ENCODE data around the gene DHCR24. TPM values are rescaled to one million over a fixed set of nuclear protein-coding genes. Genes with fewer than 3 reads are reported as not detected.

DHCR24 gene
- total and polyA plus RNA-seq, 2 of the 13 experiments (the other 11 are each of a cell fraction or from before 2014, with no cell fraction given) = 374 to 448 TPM

GRCh38 chr1:54888080-54888733, 1.2 kb upstream of the DHCR24 start (continued):
- peak; percentile 82 for TF ChIP-seq ZGPAT (CRISPR knock-in tag; IDR thresholded peaks at IDR 0.05)
- peak; percentile 91 for TF ChIP-seq ZNF205 (CRISPR knock-in tag; IDR thresholded peaks at IDR 0.05)
- peak; percentile 65; the same call in 1 of the 2 replicates for TF ChIP-seq ZNF362 (CRISPR knock-in tag; IDR thresholded peaks at IDR 0.05; ENCODE audit: borderline replicate concordance)
- TF ChIP-seq PAXIP1 (CRISPR knock-in tag; conservative IDR thresholded peaks at IDR 0.05) = peak; percentile 96
- peak; percentile 69; the same call in 1 of the 2 replicates for TF ChIP-seq PPARG (CRISPR knock-in tag; conservative IDR thresholded peaks at IDR 0.05)
- TF ChIP-seq SATB2 (CRISPR knock-in tag; IDR thresholded peaks at IDR 0.05) = 0 out of 2 replicates have a peak, but pooled peaks have one; percentile 60
- 0 out of 2 replicates have a peak, but pooled peaks have one; percentile 49 for TF ChIP-seq KDM3A (CRISPR knock-in tag; IDR thresholded peaks at IDR 0.05; ENCODE audit: low read depth)
- TF ChIP-seq ZSCAN12 (CRISPR knock-in tag; IDR thresholded peaks at IDR 0.05) = peak; percentile 44; the same call in 1 of the 2 replicates
- peak; percentile 75 for TF ChIP-seq JUN (CRISPR knock-in tag; IDR thresholded peaks at IDR 0.05)
- TF ChIP-seq ZFAT (CRISPR knock-in tag; conservative IDR thresholded peaks at IDR 0.05) = no peak
- no peak; the same call in 1 of the 2 replicates for TF ChIP-seq ZNF124 (CRISPR knock-in tag; IDR thresholded peaks at IDR 0.05)
- peak; percentile 58; the same call in 1 of the 2 replicates for TF ChIP-seq SIX4 (CRISPR knock-in tag; IDR thresholded peaks at IDR 0.05)
- peak in 1 of 2 experiments; percentile 80; a peak in 2 of 4 replicates for TF ChIP-seq ATF4 (CRISPR knock-in tag; IDR thresholded peaks at IDR 0.05)
- TF ChIP-seq PCBP1 (IDR thresholded peaks at IDR 0.05; ENCODE audit: borderline replicate concordance, low read depth, low read length) = no peak
- TF ChIP-seq ZNF724P (CRISPR knock-in tag; IDR thresholded peaks at IDR 0.05; ENCODE audit: borderline replicate concordance) = no peak
- no peak for TF ChIP-seq NFAT5 (CRISPR knock-in tag; IDR thresholded peaks at IDR 0.05)

All from HepG2 (cell line).